ENCODE data around the gene RGS14.
A peak's percentile ranks its signal among the peaks of the same experiment; 100 is the strongest.
"Not testable (repeated sequence)": the region's sequence is repeated elsewhere in the genome, so short reads cannot be mapped to it uniquely, and the experiment has no call there.

Gene RGS14

GRCh38 chr5:177364159-177364962 is 6.6 kb downstream of the RGS14 start:
- DNase-seq = no peak

GRCh38 chr5:177365845-177366527 is 8.3 kb downstream of the RGS14 start:
- no peak for DNase-seq

GRCh38 chr5:177366528-177367322 is 9.0 kb downstream of the RGS14 start:
- DNase-seq = peak; percentile 92

GRCh38 chr5:177367323-177367848 is 9.7 kb downstream of the RGS14 start:
- DNase-seq = peak; percentile 85

GRCh38 chr5:177367981-177368868 is 10.5 kb downstream of the RGS14 start:
- no peak for DNase-seq

- no peak for DNase-seq
Measured at GRCh38 chr5:177368869-177369644, 11.3 kb downstream of the RGS14 start.

- no peak for DNase-seq
Measured at GRCh38 chr5:177369645-177370440, 12.1 kb downstream of the RGS14 start.

- peak; percentile 66 for DNase-seq
Measured at GRCh38 chr5:177370488-177371119, 12.9 kb downstream of the RGS14 start.

GRCh38 chr5:177371120-177372033 is 13.7 kb downstream of the RGS14 start:
- DNase-seq = no peak

GRCh38 chr5:177372034-177372896 is 14.5 kb downstream of the RGS14 start:
- no peak for DNase-seq

GRCh38 chr5:177372910-177373309 is 15.2 kb downstream of the RGS14 start:
- no peak for DNase-seq

GRCh38 chr5:177373806-177374205 is 16.1 kb downstream of the RGS14 start:
- DNase-seq = no peak

GRCh38 chr5:177374211-177374610 is 16.5 kb downstream of the RGS14 start:
- no peak for DNase-seq

GRCh38 chr5:177375516-177375915 is 17.8 kb downstream of the RGS14 start:
- not testable (repeated sequence) for DNase-seq

GRCh38 chr5:177376107-177376506 is 18.4 kb downstream of the RGS14 start:
- DNase-seq = no peak

GRCh38 chr5:177377851-177378776 is 20.4 kb downstream of the RGS14 start:
- no peak for DNase-seq

All from right kidney (tissue), 1 donor.